PC-9 (cell line): ENCODE data around the gene MMP20.

Source experiments
- CTCF ChIP-seq: fragments of 200-600 bp; sonication (generic); conservative IDR thresholded peaks from 2 replicates; pipeline ENCODE4 v1.6.1; 2017; ENCODE audit warnings: mixed run types, antibody characterized with exemption, mild to moderate bottlenecking, moderate library complexity
- EZH2 ChIP-seq: fragments of 200-600 bp; sonication (generic); IDR thresholded peaks from 2 replicates; pipeline ENCODE4 v1.8.0; 2017; ENCODE audit warnings: antibody characterized with exemption, low read depth

- TF ChIP-seq CTCF: no peak
- TF ChIP-seq EZH2: no peak
Observed at GRCh38 chr11:102661040-102661439, 35.9 kb upstream of the MMP20 start.
